ENCODE measurements around the gene RASSF10. TPM values are rescaled to one million over a fixed set of nuclear protein-coding genes. Genes with fewer than 3 reads are reported as not detected.
A peak's percentile ranks its signal among the peaks of the same experiment; 100 is the strongest.

RASSF10 gene
- total RNA-seq, 1 donor from 2014 or later: 6.4 TPM

GRCh38 chr11:12973528-12974181, 35.5 kb upstream of the RASSF10 start:
- TF ChIP-seq, protein P1, sequence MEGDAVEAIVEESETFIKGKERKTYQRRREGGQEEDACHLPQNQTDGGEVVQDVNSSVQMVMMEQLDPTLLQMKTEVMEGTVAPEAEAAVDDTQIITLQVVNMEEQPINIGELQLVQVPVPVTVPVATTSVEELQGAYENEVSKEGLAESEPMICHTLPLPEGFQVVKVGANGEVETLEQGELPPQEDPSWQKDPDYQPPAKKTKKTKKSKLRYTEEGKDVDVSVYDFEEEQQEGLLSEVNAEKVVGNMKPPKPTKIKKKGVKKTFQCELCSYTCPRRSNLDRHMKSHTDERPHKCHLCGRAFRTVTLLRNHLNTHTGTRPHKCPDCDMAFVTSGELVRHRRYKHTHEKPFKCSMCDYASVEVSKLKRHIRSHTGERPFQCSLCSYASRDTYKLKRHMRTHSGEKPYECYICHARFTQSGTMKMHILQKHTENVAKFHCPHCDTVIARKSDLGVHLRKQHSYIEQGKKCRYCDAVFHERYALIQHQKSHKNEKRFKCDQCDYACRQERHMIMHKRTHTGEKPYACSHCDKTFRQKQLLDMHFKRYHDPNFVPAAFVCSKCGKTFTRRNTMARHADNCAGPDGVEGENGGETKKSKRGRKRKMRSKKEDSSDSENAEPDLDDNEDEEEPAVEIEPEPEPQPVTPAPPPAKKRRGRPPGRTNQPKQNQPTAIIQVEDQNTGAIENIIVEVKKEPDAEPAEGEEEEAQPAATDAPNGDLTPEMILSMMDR (conservative IDR thresholded peaks at IDR 0.05): no peak
- H3K4me1 Mint-ChIP-seq: no peaks in the 10 kb centered on the region
- DNase-seq (ENCODE audit: low read depth, low spot score): no peak
- H3K9me3 Mint-ChIP-seq: no peaks in the 10 kb centered on the region
- no peaks in the 10 kb centered on the region for H3K36me3 Mint-ChIP-seq (ENCODE audit: low read depth)
- no peak overlapping the region for H3K27ac Mint-ChIP-seq (ENCODE audit: unreplicated experiment)
- H3K27me3 Mint-ChIP-seq (ENCODE audit: low read depth): no peaks in the 10 kb centered on the region
- no peak overlapping the region for H3K4me3 Mint-ChIP-seq

DNA sequence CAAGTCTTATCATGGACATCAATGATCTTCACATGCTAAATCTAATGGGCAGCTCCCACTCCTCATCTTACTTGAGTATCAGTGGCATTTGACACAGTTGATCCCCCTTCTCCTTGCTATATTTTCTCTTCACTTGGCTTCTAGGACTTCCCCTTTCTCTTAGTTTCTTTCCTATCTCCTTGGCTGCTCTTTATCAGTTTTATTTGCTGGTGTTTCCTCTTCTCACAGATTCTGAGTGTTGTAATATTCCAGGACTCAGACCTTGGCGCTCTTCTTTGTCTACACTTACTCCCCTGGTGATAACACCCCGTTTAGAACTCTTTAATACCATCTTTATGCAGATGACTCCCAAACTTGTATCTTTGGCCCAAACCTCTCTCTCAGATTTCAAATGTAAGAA, 33.9 kb upstream of the RASSF10 start:
- H3K27me3 Mint-ChIP-seq (ENCODE audit: low read depth): no peaks in the 10 kb centered on the region
- no peak overlapping the region for H3K4me3 Mint-ChIP-seq
- H3K27ac Mint-ChIP-seq (ENCODE audit: unreplicated experiment): no peak overlapping the region
- TF ChIP-seq, protein P1 (conservative IDR thresholded peaks at IDR 0.05): no peak
- H3K4me1 Mint-ChIP-seq: no peaks in the 10 kb centered on the region
- H3K36me3 Mint-ChIP-seq (ENCODE audit: low read depth): no peaks in the 10 kb centered on the region
- DNase-seq (ENCODE audit: low read depth, low spot score): no peak
- no peaks in the 10 kb centered on the region for H3K9me3 Mint-ChIP-seq

DNA sequence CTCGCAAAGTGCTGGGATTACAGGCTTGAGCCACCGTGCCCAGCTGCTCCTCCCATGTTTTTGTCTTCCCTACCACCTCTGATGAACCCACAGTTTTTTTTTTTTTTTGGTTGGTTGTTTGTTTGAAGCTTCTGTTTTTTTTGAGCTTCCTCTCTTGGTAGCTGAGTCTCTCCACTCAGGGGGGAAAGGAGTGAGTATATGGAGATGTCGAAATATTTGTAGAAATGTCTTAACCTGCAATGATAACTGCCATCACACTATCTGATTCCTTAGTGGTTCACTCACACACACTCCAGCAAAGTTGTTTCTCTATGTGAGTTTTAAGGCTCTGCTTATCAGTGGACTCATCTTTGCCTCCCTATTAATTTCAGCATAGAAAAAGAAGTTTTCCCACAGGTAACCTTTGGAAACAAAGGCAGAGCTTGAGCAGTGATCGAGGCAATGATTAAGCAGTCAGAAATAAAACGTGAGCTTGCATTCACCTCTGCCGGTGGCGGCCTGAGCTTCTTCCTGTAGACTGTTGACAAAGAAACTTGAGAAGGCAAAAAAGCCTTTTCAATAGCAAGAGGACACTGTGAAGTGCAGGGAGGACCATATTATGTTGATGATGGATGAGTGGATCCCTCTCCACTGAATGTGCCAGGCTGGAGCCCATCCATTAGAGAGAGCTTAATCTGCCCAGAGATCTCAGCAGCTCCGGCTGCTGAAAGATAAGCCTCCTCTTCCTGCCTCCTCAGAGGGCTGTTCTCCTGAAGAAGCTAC, 29.0 kb upstream of the RASSF10 start:
- TF ChIP-seq, protein P1 (conservative IDR thresholded peaks at IDR 0.05): no peak
- Mint-ChIP-seq H3K9me3 (no peaks in the 10 kb centered on the region), H3K27ac (ENCODE audit: unreplicated experiment) (no peak overlapping the region), H3K4me3 (no peak overlapping the region), H3K27me3 (ENCODE audit: low read depth) (no peaks in the 10 kb centered on the region), H3K4me1 (peaks cover 21% of the 10 kb centered on the region), H3K36me3 (ENCODE audit: low read depth) (no peaks in the 10 kb centered on the region)
- DNase-seq (ENCODE audit: low read depth, low spot score): no peak

DNA sequence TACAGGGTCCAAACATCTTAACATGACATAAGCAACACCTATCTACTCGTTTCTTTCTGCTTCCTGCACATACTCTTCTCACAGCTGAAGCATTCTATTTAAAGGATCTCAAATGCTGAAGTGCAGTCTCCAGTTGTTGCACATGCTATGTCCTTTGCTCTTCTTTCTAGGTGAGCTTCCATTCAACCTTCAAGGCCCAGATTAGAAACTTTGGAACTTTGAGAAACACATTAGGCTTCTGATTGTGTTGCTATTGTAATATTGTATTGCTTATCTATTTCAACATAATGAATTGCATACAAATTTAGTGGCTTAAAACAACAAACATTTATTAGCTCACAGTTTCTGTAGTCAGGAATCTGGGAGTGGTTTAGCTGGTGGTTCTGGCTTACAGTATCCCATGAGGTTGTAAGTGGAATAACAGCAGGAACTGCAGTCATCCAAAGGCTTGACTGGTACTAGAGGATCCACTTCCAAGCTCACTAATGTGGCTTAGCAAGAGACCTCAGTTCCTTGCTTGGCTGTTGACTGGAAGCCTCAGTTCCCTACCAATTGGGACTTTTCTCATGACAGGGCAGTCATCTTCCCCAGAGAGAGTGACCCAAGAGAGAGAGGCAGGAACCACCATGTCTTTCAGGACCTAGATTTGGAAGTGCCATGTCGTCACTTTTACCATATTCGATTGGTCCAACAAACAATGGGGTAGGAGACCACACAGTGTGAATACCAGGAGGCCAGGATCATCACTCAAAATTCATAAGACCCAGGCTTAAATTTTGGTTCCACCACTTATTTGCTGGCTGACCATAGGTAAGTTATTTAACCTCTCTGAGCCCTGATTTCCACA, 27.2 kb upstream of the RASSF10 start:
- H3K36me3 Mint-ChIP-seq (ENCODE audit: low read depth): no peaks in the 10 kb centered on the region
- H3K27ac Mint-ChIP-seq (ENCODE audit: unreplicated experiment): no peak overlapping the region
- no peaks in the 10 kb centered on the region for H3K9me3 Mint-ChIP-seq
- H3K4me1 Mint-ChIP-seq: peaks cover 21% of the 10 kb centered on the region
- no peaks in the 10 kb centered on the region for H3K27me3 Mint-ChIP-seq (ENCODE audit: low read depth)
- TF ChIP-seq, protein P1 (conservative IDR thresholded peaks at IDR 0.05): no peak
- no peak for DNase-seq (ENCODE audit: low read depth, low spot score)
- no peak overlapping the region for H3K4me3 Mint-ChIP-seq

- peaks cover 21% of the 10 kb centered on the region for H3K4me1 Mint-ChIP-seq
- peak overlapping the region; percentile 17 for H3K4me3 Mint-ChIP-seq
- H3K27me3 Mint-ChIP-seq (ENCODE audit: low read depth): no peaks in the 10 kb centered on the region
- DNase-seq (ENCODE audit: low read depth, low spot score): no peak
- H3K36me3 Mint-ChIP-seq (ENCODE audit: low read depth): no peaks in the 10 kb centered on the region
- H3K9me3 Mint-ChIP-seq: no peaks in the 10 kb centered on the region
- TF ChIP-seq, protein P1 (conservative IDR thresholded peaks at IDR 0.05): no peak
- H3K27ac Mint-ChIP-seq (ENCODE audit: unreplicated experiment): peak overlapping the region; percentile 89
These were observed 25.8 kb upstream of the RASSF10 start for GRCh38 chr11:12983336-12983735.

Data from neural crest cell (in vitro differentiated cells).